CD4-positive, alpha-beta T cell treated with Interferon alpha-2 for 1 hour (primary cell): ENCODE results near the gene INSL4.

Experiments
- DNase-seq, 2 donors: peaks; one replicate each; pipeline ENCODE4 v3.0.0-alpha.2; 2020 to 2022

The INSL4 gene

GRCh38 chr9:5231212-5231611 lies at the start of gene INSL4:
Gene INSL4, plus strand, starts transcription at chr9:5231419. Its CDS starts 105 bp downstream, at chr9:5231524.
- DNase-seq = no peak

GRCh38 chr9:5184776-5185175 lies 46.4 kb upstream of the INSL4 start:
- DNase-seq = no peak

- DNase-seq = no peak
Observed at GRCh38 chr9:5185220-5185840, 45.9 kb upstream of the INSL4 start, which contains the start of gene INSL6. Gene INSL6, minus strand, starts transcription at chr9:5185639. Its CDS starts 37 bp downstream, at chr9:5185602.

GRCh38 chr9:5186416-5187169 lies 44.6 kb upstream of the INSL4 start:
- peak; percentile 71 to 78 for DNase-seq

GRCh38 chr9:5188060-5188984 lies 42.9 kb upstream of the INSL4 start:
- DNase-seq = no peak

- DNase-seq = no peak
Observed at GRCh38 chr9:5191985-5192384, 39.2 kb upstream of the INSL4 start.

GRCh38 chr9:5193345-5193744 lies 37.9 kb upstream of the INSL4 start:
- no peak for DNase-seq

- DNase-seq = no peak
Observed at GRCh38 chr9:5195463-5195862, 35.8 kb upstream of the INSL4 start.

GRCh38 chr9:5205071-5205470 lies 26.1 kb upstream of the INSL4 start:
- DNase-seq = no peak

- no peak for DNase-seq
Observed at GRCh38 chr9:5230554-5230953, 665 bp upstream of the INSL4 start.

GRCh38 chr9:5263351-5264218 lies 32.4 kb downstream of the INSL4 start:
- peak in 1 of 2 donors; percentile 17 for DNase-seq

GRCh38 chr9:5264219-5264595 lies 33.0 kb downstream of the INSL4 start:
- no peak for DNase-seq

- no peak for DNase-seq
Observed at GRCh38 chr9:5265939-5266338, 34.7 kb downstream of the INSL4 start.

- DNase-seq = no peak
Observed at GRCh38 chr9:5269249-5269715, 38.1 kb downstream of the INSL4 start.

GRCh38 chr9:5274770-5275169 lies 43.6 kb downstream of the INSL4 start:
- no peak for DNase-seq

GRCh38 chr9:5278486-5278885 lies 47.3 kb downstream of the INSL4 start:
- DNase-seq = no peak
